ENCODE data around the gene SLC34A3.
A peak's percentile ranks its signal among the peaks of the same experiment; 100 is the strongest.

The SLC34A3 gene

GRCh38 chr9:137198051-137198901, 32.4 kb upstream of the SLC34A3 start:
- no peak for DNase-seq

GRCh38 chr9:137198902-137199283, 31.8 kb upstream of the SLC34A3 start:
- no peak for DNase-seq

GRCh38 chr9:137199411-137200121, 31.1 kb upstream of the SLC34A3 start:
- DNase-seq, result no peak

- peak; percentile 99 for DNase-seq
These were observed 30.1 kb upstream of the SLC34A3 start, which contains the start of gene TPRN for GRCh38 chr9:137200311-137201204. Gene TPRN, minus strand, starts transcription at chr9:137200741. Its CDS starts 30 bp downstream, at chr9:137200711.

GRCh38 chr9:137201205-137201868, 29.4 kb upstream of the SLC34A3 start:
- DNase-seq, result no peak

- no peak for DNase-seq
These were observed 27.7 kb upstream of the SLC34A3 start for GRCh38 chr9:137202966-137203365.

- DNase-seq, result no peak
These were observed 26.0 kb upstream of the SLC34A3 start for GRCh38 chr9:137204731-137205125.

GRCh38 chr9:137205126-137206069, 25.3 kb upstream of the SLC34A3 start, which contains the start of the genes NDOR1 and TMEM203:
Gene NDOR1, plus strand, starts transcription at chr9:137205700. Its CDS starts 78 bp downstream, at chr9:137205778.
Gene TMEM203, minus strand, starts transcription at chr9:137205648. Its CDS starts 234 bp downstream, at chr9:137205414.
- DNase-seq, result peak; percentile 92

- DNase-seq, result no peak
These were observed 24.1 kb upstream of the SLC34A3 start for GRCh38 chr9:137206602-137207001.

GRCh38 chr9:137211532-137211931, 19.2 kb upstream of the SLC34A3 start:
- DNase-seq, result no peak

GRCh38 chr9:137212520-137212919, 18.2 kb upstream of the SLC34A3 start:
- DNase-seq, result no peak

GRCh38 chr9:137213160-137214060, 17.3 kb upstream of the SLC34A3 start:
- DNase-seq, result no peak

- no peak for DNase-seq
These were observed 16.1 kb upstream of the SLC34A3 start for GRCh38 chr9:137214620-137215019.

GRCh38 chr9:137215196-137215986, 15.3 kb upstream of the SLC34A3 start:
- no peak for DNase-seq

GRCh38 chr9:137216188-137216965, 14.3 kb upstream of the SLC34A3 start:
- no peak for DNase-seq

GRCh38 chr9:137217276-137218211, 13.2 kb upstream of the SLC34A3 start:
- no peak for DNase-seq

GRCh38 chr9:137218212-137218753, 12.4 kb upstream of the SLC34A3 start:
- no peak for DNase-seq

Measured in CD4-positive, alpha-beta T cell treated with Interleukin-21 for 1 hour (primary cell).